HepG2 (cell line): Measurements from ENCODE around the gene RNF14. TPM values are rescaled to one million over a fixed set of nuclear protein-coding genes. Genes with fewer than 3 reads are reported as not detected.

Source experiments
- DRAP1 ChIP-seq: IDR thresholded peaks from 2 replicates; pipeline ENCODE4 v1.6.1; 2016; ENCODE audit warnings: missing genetic modification reagents, missing compliant biosample characterization
- HDAC1 ChIP-seq: sonication (generic); formaldehyde crosslinking; IDR thresholded peaks from 2 replicates; pipeline ENCODE4 v1.5.1; 2020; ENCODE audit warnings: mild to moderate bottlenecking, missing genetic modification reagents
- HMGXB3 ChIP-seq: sonication (generic); formaldehyde crosslinking; IDR thresholded peaks from 2 replicates; pipeline ENCODE4 v1.4.0; 2020; ENCODE audit warnings: missing genetic modification reagents, borderline replicate concordance
- ZBTB8A ChIP-seq: sonication (generic); formaldehyde crosslinking; IDR thresholded peaks from 2 replicates; pipeline ENCODE4 v1.4.0; 2020; ENCODE audit warnings: mild to moderate bottlenecking, low read depth, missing genetic modification reagents, borderline replicate concordance
- polyA plus RNA-seq, 8 experiments: library from polyadenylated mRNA; depleted of rRNA in 3 of 8; stranded (reverse) in 7 of 8; unstranded in 1 of 8; fragments of >200 nt; fragmentation: Illumina TruSeq in 4 of 8; extraction: Trizol in 4 of 8; gene quantifications; 2 replicates each; pipeline versions ENCODE4 v1.2.1 to v1.2.3, GENCODE V29; 2011 to 2016; ENCODE audit warnings: low read depth in 4 of 8, missing spikeins in 1 of 8, mixed read lengths in 1 of 8; ENCODE audit not compliant: insufficient read depth in 1 of 8
- total RNA-seq, 5 experiments: library from RNA; depleted of rRNA; stranded (reverse); fragments of >200 nt; fragmentation: Illumina TruSeq; extraction: Trizol; gene quantifications; 2 replicates each; pipeline ENCODE4 v1.2.3, GENCODE V29; 2016; ENCODE audit warnings: low read depth in 1 of 5
- TF ChIP-seq, protein P1 (sequence below): sonication (generic); formaldehyde crosslinking; IDR thresholded peaks from 2 replicates; pipeline ENCODE4 v1.4.0; 2020; ENCODE audit warnings: missing genetic modification reagents, borderline replicate concordance
- TF ChIP-seq, protein P2 (sequence below), 2 experiments: fragments of 450-650 bp in 1 of 2; sonication (generic) in 1 of 2; formaldehyde crosslinking in 1 of 2; IDR thresholded peaks; 2 replicates each; pipeline versions ENCODE4 v1.6.1 to v1.8.0; 2016 to 2022; ENCODE audit warnings: antibody characterized with exemption in 1 of 2, mild to moderate bottlenecking in 1 of 2, missing genetic modification reagents in 1 of 2
- TF ChIP-seq, protein P3 (sequence below): sonication (generic); formaldehyde crosslinking; IDR thresholded peaks from 2 replicates; pipeline ENCODE4 v1.4.0; 2020; ENCODE audit warnings: missing genetic modification reagents, borderline replicate concordance

RNF14 gene
- total and polyA plus RNA-seq, 2 of the 13 experiments (the other 11 are each of a cell fraction or from before 2014, with no cell fraction given) = 11.3 to 28.1 TPM

GRCh38 chr5:142012792-142013388 is 44.0 kb downstream of the RNF14 start, which contains the start of gene GNPDA1 (continued):
- TF ChIP-seq, protein P1, sequence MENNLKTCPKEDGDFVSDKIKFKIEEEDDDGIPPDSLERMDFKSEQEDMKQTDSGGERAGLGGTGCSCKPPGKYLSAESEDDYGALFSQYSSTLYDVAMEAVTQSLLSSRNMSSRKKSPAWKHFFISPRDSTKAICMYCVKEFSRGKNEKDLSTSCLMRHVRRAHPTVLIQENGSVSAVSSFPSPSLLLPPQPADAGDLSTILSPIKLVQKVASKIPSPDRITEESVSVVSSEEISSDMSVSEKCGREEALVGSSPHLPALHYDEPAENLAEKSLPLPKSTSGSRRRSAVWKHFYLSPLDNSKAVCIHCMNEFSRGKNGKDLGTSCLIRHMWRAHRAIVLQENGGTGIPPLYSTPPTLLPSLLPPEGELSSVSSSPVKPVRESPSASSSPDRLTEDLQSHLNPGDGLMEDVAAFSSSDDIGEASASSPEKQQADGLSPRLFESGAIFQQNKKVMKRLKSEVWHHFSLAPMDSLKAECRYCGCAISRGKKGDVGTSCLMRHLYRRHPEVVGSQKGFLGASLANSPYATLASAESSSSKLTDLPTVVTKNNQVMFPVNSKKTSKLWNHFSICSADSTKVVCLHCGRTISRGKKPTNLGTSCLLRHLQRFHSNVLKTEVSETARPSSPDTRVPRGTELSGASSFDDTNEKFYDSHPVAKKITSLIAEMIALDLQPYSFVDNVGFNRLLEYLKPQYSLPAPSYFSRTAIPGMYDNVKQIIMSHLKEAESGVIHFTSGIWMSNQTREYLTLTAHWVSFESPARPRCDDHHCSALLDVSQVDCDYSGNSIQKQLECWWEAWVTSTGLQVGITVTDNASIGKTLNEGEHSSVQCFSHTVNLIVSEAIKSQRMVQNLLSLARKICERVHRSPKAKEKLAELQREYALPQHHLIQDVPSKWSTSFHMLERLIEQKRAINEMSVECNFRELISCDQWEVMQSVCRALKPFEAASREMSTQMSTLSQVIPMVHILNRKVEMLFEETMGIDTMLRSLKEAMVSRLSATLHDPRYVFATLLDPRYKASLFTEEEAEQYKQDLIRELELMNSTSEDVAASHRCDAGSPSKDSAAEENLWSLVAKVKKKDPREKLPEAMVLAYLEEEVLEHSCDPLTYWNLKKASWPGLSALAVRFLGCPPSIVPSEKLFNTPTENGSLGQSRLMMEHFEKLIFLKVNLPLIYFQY (CRISPR knock-in tag) = no peak
- TF ChIP-seq, protein P2, sequence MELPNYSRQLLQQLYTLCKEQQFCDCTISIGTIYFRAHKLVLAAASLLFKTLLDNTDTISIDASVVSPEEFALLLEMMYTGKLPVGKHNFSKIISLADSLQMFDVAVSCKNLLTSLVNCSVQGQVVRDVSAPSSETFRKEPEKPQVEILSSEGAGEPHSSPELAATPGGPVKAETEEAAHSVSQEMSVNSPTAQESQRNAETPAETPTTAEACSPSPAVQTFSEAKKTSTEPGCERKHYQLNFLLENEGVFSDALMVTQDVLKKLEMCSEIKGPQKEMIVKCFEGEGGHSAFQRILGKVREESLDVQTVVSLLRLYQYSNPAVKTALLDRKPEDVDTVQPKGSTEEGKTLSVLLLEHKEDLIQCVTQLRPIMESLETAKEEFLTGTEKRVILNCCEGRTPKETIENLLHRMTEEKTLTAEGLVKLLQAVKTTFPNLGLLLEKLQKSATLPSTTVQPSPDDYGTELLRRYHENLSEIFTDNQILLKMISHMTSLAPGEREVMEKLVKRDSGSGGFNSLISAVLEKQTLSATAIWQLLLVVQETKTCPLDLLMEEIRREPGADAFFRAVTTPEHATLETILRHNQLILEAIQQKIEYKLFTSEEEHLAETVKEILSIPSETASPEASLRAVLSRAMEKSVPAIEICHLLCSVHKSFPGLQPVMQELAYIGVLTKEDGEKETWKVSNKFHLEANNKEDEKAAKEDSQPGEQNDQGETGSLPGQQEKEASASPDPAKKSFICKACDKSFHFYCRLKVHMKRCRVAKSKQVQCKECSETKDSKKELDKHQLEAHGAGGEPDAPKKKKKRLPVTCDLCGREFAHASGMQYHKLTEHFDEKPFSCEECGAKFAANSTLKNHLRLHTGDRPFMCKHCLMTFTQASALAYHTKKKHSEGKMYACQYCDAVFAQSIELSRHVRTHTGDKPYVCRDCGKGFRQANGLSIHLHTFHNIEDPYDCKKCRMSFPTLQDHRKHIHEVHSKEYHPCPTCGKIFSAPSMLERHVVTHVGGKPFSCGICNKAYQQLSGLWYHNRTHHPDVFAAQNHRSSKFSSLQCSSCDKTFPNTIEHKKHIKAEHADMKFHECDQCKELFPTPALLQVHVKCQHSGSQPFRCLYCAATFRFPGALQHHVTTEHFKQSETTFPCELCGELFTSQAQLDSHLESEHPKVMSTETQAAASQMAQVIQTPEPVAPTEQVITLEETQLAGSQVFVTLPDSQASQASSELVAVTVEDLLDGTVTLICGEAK (IDR thresholded peaks at IDR 0.05) = no peak
- TF ChIP-seq, protein P2 (CRISPR knock-in tag; IDR thresholded peaks at IDR 0.05) = no peak
- TF ChIP-seq, protein P3, sequence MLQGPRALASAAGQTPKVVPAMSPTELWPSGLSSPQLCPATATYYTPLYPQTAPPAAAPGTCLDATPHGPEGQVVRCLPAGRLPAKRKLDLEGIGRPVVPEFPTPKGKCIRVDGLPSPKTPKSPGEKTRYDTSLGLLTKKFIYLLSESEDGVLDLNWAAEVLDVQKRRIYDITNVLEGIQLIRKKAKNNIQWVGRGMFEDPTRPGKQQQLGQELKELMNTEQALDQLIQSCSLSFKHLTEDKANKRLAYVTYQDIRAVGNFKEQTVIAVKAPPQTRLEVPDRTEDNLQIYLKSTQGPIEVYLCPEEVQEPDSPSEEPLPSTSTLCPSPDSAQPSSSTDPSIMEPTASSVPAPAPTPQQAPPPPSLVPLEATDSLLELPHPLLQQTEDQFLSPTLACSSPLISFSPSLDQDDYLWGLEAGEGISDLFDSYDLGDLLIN (CRISPR knock-in tag) = no peak
- 0 out of 2 replicates have a peak, but pooled peaks have one; percentile 24 for TF ChIP-seq DRAP1 (CRISPR knock-in tag)
- TF ChIP-seq HDAC1 (CRISPR knock-in tag) = peak; percentile 51; the same call in 1 of the 2 replicates
- TF ChIP-seq ZBTB8A = no peak
- no peak for TF ChIP-seq HMGXB3 (CRISPR knock-in tag)
